Measurements from ENCODE around the gene PAK4. TPM values are rescaled to one million over a fixed set of nuclear protein-coding genes. Genes with fewer than 3 reads are reported as not detected.

Gene PAK4
- total and polyA plus RNA-seq, 3 donors from 2014 or later = 61.0 to 88.3 (median 84.3) TPM

DNA sequence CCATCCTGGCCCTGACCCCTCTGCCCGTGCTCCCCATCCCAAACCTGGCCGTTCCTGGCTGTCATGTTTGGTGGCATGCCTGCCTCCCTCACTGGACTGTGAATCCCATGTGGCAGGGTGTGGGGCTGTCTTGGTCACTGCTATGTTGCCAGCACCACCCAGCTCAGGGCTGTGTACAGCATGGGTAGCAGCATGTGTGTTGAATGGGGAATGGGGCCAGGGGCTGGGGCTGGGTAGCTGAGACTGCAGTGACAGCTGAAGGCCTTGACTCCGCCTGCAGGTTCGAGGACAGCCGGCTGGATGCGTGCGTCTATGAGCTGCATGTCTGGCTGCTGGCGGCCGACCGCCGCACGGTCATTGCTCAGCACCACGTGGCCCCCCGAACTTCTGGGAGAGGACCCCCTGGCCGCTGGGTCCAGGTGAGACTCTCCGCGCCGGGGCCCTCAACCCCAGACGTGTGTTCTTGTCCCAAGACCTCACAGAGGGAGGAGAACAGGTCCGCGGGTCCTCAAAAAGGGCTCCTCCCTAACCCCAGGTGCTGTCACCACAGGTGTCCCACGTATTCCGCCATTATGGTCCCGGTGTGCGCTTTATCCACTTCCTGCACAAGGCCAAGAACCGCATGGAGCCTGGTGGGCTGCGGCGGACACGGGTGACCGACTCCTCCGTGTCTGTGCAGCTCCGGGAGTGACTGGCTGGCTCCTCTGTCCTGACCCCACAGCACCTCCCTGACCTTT lies 74.6 kb downstream of the PAK4 start:
- Histone ChIP-seq H3K27ac (peak overlapping the region in 1 of 2 donors; percentile 19), H3K4me1 (peaks cover 3% of the 10 kb centered on the region), H3K9me3 (no peaks in the 10 kb centered on the region), H3K4me3 (no peak overlapping the region), H3K27me3 (no peaks in the 10 kb centered on the region), H3K36me3 (ENCODE audit: low read depth, missing control alignments) (no peaks in the 10 kb centered on the region)
- no peak for TF ChIP-seq POLR2A (IDR thresholded peaks at IDR 0.05)
- TF ChIP-seq, protein P1, sequence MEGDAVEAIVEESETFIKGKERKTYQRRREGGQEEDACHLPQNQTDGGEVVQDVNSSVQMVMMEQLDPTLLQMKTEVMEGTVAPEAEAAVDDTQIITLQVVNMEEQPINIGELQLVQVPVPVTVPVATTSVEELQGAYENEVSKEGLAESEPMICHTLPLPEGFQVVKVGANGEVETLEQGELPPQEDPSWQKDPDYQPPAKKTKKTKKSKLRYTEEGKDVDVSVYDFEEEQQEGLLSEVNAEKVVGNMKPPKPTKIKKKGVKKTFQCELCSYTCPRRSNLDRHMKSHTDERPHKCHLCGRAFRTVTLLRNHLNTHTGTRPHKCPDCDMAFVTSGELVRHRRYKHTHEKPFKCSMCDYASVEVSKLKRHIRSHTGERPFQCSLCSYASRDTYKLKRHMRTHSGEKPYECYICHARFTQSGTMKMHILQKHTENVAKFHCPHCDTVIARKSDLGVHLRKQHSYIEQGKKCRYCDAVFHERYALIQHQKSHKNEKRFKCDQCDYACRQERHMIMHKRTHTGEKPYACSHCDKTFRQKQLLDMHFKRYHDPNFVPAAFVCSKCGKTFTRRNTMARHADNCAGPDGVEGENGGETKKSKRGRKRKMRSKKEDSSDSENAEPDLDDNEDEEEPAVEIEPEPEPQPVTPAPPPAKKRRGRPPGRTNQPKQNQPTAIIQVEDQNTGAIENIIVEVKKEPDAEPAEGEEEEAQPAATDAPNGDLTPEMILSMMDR (IDR thresholded peaks at IDR 0.05) = no peak
- WGBS, 2 donors = 68 to 78% methylated on average over 16 to 30 of the region's 32 CpGs
- intact Hi-C loops (cut with DNase I; ENCODE audit: low total_unique reads) = no loop called here
- no peak for DNase-seq

DNA sequence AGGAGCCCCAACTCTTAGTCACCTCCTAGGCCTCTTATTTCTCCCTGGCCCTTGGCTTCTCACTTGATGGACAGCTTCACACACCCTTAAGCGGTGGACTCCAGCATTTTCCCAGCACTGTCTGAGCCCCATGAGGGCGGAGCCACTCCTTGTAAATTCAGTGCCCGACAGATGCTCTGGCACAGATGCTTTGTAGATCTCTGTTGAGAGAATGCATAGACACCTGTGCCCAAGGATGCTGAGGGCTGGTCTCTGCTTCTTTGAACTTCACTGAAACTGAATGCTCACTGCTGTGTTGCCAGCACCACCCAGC lies 75.2 kb downstream of the PAK4 start:
- TF ChIP-seq, protein P1 (IDR thresholded peaks at IDR 0.05) = no peak
- TF ChIP-seq POLR2A (IDR thresholded peaks at IDR 0.05) = no peak
- peaks cover 3% of the 10 kb centered on the region for H3K4me1 ChIP-seq
- no peak overlapping the region for H3K4me3 ChIP-seq
- 73 to 89% methylated on average over 2 to 3 of the region's 3 CpGs for WGBS, 2 donors
- no peaks in the 10 kb centered on the region for H3K9me3 ChIP-seq
- no peaks in the 10 kb centered on the region for H3K27me3 ChIP-seq
- DNase-seq = no peak
- no peaks in the 10 kb centered on the region for H3K36me3 ChIP-seq (ENCODE audit: low read depth, missing control alignments)
- intact Hi-C loops (cut with DNase I; ENCODE audit: low total_unique reads) = no loop called here
- peak overlapping the region in 1 of 2 donors; percentile 19 for H3K27ac ChIP-seq

DNA sequence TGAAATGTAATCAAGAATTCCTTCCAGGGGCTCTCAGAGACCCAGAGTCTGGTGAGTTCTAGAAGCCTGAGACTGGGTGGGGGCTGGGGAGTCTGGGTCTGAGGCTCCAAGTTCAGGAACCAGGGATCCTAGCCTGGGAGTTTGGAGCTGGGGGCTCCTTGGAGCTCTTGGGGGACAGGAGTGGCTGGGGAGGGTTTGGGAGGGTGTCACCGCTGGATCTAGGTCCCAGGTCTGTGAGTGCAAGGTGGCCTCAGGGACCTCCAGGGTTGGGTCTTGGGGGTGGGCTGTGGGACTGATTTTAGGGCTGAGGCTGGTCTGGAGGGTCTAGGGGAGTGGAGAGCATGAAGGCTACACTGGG lies 77.4 kb downstream of the PAK4 start:
- intact Hi-C loops (cut with DNase I; ENCODE audit: low total_unique reads) = no loop called here
- no peak for DNase-seq

DNA sequence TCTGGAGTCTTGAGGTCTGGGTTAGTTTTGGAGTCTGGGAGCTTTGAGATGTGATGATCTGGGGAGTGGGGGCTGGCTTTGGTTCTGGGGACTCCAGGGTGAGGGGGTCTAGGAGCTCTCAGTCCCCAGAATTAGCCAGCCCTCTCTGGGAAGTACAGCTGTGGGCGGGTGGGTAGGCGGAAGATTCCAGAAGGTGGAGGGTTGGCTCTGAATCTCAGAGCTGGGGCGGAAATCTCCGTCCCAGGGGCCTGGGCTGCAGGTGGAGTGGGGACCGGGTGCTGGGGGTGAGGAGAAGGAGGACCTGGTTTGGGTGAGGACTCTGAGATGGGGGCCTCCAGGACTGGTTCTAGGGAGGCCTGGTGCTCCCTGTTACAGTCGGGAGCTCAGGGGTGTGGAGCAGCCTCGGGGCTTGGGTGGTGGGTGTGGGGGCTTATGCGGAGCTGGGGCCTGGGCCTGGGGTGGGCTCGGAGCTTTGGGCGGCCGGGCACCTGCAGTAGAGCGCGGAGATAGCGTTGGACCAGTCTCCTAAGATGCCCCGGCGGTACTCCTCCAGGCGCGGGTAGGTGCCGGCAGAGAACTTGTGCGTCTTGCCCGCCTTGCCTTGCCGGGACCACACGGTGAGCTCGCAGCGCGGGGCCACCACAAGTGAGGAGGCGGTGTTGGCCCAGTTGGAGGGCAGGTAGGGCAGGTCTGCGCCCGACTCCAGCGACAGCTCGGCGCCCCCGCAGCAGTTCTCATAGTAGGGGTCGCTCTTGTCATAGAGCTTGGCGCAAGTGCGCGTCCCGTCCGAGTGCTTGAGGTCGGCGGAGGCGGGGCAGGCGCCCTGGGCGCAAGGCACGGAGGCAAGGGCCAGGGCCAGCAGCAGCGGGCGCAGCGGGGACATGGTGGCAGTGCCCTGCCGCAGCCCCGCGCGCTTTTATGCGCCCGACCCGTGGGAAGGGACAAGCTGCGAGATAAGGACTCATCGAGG lies 78.1 kb downstream of the PAK4 start, which contains the start of gene SYCN:
TSS of gene SYCN (minus strand) at position 892 of the 970 bp plus-strand sequence. CDS start at position 883, 9 bp downstream.
- Histone ChIP-seq H3K36me3 (ENCODE audit: low read depth, missing control alignments) (no peaks in the 10 kb centered on the region), H3K4me3 (peak within 1 kb of the TSS; percentile 39 to 73), H3K27me3 (no peaks in the 10 kb centered on the region), H3K9me3 (no peaks in the 10 kb centered on the region), H3K4me1 (no peaks in the 10 kb centered on the region), H3K27ac (peak within 1 kb of the TSS; percentile 66 to 79)
- 12 to 23% methylated on average over 13 to 31 of the region's 57 CpGs for WGBS, 2 donors
- DNase-seq = peak; percentile 40
- intact Hi-C loops (cut with DNase I; ENCODE audit: low total_unique reads) = no loop called here
- TF ChIP-seq, protein P1 (IDR thresholded peaks at IDR 0.05) = no peak
- no peak for TF ChIP-seq POLR2A (IDR thresholded peaks at IDR 0.05)

More for the DNA sequence above, 77.4 kb downstream of the PAK4 start:
- Histone ChIP-seq H3K4me3 (peak overlapping the region in 1 of 2 donors; percentile 73), H3K27ac (peak overlapping the region; percentile 66 to 79), H3K27me3 (no peaks in the 10 kb centered on the region), H3K36me3 (ENCODE audit: low read depth, missing control alignments) (no peaks in the 10 kb centered on the region), H3K4me1 (no peaks in the 10 kb centered on the region), H3K9me3 (no peaks in the 10 kb centered on the region)
- WGBS, 2 donors = 83 to 100% methylated on average over 1 of the region's 1 CpG
- TF ChIP-seq POLR2A (IDR thresholded peaks at IDR 0.05) = no peak
- TF ChIP-seq, protein P1 (IDR thresholded peaks at IDR 0.05) = no peak
